G401.6 (cell line): ENCODE measurements around the gene SLC24A4.

Experiments used
- FAIRE-seq: peaks from 2 replicates; lab custom pipeline; 2012; peaks lifted over from hg19 to GRCh38; lab: Jason Lieb, UNC

SLC24A4 gene

DNA sequence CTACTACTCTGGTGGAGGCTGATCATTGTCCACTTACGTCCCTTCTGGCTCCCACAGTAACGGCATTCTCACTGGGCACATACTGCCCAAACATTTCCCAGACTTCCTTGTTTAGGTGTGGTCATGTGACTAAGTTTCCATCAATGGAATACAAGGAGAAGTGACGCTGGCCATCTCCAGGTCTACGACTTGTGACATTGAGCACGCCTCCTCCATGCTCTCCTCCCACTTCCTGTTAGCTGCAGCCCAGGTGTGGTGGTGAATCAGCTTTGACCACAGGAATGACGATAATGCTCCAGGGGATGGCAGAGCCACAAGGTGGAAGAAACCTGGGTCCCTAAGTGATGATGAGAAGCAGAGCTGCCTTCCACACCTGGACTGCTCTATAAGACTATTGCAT, 6.0 kb upstream of the SLC24A4 start:
- no peak for FAIRE-seq

DNA sequence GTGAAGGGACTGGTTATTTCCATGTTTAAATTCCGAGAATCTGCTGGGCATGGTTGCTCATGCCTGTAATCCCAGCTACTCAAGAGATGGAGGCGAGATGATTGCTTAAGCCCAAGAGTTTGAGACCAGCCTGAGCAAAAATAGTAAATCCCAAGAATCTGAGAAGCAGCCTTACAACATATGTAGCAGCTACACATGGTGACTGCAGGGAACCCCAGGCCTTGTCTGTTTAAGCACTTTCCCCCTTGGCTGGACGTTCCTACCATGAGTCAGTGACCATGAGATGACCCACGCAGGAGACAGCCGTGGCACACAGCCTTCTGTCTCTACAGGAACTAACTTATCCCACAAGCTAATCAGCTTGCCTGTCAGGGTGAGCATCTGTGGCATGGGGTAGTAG, 5.5 kb upstream of the SLC24A4 start:
- no peak for FAIRE-seq

DNA sequence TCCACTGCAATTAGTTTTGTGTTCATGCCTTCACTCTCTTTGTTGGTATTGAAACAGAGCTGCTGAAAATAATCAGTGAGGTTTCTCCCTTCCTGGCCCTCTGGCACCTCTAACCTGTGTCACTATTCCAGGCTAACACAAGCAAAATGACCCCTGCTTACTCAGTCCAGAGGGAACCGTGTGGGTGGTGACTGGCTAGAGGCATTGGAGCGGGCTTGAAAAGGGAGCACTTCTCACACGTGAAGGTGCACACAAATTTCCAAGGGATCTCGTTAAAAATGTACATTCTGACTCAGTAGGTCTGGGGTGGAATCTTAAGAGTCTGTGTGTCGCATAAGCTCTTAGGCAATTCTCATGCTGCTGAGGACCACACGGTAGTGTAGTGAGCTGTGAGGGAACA, 1.3 kb upstream of the SLC24A4 start:
- no peak for FAIRE-seq

DNA sequence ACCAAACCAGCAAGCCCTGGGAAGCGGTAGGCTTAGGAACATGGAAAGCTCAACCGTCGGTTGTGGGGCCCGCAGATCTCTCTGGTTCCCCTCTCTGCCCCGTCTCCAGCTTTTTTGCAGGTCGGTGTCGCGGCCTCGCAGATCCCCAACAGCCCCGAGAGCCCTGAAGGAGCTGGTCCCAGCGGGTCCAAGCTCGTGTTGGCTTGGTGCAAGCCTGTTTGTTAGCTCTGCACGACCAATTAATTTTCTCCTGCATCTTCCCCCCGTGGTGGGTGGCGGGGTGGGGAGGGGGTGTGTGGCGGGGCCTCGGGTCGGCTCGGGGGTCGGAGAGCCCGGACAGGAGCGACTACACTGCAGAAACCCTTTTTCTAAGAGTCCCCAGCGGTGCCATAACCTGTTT, 449 bp upstream of the SLC24A4 start:
- no peak for FAIRE-seq

DNA sequence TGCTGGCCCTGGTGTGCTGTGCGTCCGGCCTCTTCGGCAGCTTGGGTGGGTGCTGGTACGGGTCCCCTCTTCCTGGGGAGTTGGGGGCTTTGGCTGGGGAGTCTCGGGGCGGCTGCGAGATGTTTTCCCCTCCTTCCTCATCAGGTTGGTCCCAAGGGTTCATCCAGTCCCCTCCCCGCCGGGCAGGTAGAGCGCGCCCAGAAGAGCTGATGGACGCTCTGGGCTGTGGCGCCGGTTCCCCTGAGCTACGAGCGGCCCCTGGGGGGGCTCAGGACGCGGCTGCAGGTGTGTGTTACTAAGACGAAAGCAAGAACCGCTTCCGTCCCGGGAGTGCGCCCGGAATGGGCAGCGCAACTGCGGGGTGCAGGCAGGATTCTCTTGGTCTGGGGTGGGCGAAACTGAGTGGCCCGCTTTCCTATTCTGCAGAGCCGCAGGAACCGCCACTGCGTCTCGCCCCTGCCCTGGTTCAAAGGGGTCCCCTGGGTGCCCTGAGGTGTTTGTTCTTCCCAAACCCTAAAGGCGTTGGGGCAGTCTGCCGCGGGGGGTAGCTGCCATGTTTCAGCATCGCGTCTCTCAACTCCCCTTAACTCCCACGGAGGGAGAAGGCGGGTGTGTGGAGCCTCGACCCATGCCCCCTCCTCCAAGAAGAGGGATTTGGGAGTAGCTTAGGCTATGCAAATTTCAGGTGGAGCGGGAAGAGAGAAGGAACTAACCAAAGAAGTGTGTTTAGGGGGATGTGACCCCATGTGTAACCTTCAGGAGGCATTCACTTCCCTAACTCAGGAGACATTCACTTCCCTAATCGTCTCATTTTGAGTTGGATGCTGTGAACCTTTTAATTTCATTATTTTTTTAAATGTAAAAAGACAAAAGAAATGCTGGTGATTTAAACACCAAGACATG, 1.2 kb downstream of the SLC24A4 start:
- FAIRE-seq: no peak

DNA sequence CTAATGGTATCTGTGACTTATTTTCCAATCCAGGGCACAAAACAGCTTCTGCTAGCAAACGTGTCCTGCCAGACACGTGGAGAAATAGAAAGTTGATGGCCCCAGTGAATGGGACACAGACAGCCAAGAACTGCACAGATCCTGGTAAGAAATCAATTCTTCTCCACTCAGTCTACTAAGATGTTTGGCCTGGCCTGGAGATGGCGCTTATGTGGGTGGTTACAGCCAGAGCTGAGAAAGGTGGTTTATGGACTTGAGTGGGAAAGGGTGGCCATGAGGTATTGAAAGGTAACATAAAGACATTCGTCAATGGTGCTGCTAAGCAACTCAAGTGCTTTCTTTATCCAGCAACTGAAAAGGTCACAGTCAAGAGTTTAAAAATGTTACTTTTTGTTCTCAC, 2.9 kb downstream of the SLC24A4 start:
- FAIRE-seq: no peak

DNA sequence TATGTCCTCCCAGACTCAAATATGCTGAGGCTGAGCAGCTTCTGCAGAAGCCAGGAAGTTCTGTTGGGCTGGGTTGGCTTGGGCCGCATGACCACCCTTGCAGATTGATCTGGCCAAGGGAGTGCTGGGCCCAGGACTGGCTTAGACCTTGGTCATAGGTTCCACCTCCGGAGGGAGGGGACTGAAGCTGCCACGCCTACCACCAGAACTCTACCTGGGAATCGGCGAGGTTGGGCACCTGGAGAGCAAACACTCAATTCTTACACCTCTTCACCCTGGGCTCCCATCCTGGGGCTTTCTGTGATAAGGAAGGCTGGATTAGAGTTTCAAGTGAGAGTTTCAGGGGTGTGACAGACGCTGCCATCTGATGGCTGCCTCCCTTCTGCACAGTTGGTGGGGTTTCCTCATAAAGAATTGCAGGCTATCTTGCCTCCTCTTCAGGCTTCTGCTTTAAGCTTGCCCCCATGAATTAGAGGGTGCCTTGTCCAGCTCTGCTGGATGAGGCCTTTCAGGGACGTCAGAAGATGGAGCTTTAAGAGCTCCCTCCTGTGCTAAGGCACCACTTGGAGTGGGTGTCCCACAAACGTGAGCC, 5.8 kb downstream of the SLC24A4 start:
- FAIRE-seq: no peak

DNA sequence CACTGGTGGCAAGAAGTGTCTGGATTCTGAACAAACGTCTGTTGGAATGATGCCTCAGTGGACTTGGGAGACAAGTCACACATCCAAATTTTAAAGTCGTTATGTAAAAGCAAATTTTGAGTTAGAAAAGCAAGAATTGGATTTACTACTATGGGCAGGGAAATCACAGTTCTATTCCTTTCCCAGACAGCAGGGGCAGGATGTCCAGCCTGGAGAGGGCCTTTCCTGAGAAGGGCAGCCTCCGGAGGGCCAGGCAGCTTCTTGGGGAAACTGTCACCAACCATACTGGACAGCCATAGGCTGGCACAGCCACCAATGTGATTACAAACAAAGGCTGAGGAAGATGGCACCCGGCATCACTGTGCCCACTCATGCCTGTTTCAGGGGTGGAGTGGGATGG, 11.1 kb downstream of the SLC24A4 start:
- FAIRE-seq: no peak

DNA sequence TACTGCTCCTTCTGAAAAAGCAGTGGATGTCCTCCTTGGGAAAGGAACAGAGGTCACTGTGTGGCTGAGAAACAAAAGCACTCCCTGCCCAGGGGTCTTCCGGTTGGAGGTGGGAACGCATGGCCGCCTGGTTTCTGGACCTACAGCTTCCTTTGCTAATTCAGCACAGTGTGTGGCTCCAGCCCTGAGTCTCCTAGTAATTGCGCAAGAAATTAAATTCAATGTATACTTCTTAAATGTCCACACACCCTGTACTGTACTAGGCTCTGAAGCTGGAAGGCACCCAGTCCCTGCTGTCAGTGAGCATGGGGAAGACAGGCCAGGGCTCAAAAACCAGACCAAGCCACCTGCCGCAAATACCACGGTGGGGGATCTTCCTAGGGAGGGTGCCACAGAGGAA, 13.4 kb downstream of the SLC24A4 start:
- FAIRE-seq: no peak

DNA sequence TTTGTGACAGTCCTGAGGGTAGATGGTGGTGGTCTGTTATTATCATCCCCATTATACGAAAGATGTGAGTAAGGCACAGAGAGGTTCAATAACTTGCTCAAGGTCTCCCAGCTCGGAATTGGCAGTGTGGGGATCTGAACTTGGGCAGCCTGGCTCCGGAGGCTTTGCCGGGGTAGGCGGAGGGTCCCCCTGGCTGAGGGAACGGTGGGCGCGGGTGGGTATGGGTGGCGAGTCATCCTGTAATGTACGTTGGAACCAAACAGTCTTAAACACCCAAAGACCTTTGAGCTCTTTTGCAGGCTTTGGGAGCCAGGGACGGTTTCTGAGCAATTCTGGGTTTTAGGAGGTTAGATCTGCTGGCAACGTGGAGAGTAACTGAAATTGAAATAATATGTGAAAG, 16.5 kb downstream of the SLC24A4 start:
- FAIRE-seq: no peak

DNA sequence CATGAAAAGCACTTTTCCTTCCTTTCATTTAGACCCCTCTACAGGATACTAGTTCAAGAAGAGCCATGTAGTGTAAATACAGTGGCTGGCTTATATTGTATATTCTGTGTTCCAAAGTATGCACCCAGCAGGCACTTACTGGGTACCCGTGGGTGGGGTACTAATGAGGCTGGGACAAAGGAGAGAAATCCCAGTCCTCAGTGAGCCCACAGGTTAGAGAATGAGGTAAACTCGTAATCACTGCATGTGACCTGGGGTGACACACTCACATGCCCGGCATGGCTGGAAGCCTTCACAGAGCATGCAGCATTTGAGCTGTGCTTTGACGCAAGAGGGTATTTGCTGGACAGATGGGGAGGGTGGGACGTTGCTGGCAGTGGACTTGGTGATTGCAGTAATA, 17.1 kb downstream of the SLC24A4 start:
- no peak for FAIRE-seq

DNA sequence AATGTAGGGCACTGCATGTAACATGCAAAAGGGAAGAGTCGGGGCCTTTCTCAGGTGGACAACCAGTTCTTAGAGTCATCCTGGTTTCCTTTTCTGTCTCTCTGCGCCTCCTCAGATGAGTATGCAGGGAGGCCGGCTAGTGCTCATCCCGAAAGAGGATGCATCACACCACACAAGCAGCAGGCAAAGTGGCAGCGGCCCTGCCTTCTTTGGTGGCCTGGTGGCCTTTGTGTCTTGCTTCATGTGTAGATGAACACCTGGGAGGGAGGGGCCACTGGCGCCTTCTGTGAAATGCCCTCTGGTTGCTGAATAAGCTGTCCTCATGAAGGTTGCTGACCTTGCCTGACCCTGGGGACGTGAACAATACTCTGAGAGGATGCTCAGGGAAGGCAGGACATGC, 18.0 kb downstream of the SLC24A4 start:
- FAIRE-seq: no peak

DNA sequence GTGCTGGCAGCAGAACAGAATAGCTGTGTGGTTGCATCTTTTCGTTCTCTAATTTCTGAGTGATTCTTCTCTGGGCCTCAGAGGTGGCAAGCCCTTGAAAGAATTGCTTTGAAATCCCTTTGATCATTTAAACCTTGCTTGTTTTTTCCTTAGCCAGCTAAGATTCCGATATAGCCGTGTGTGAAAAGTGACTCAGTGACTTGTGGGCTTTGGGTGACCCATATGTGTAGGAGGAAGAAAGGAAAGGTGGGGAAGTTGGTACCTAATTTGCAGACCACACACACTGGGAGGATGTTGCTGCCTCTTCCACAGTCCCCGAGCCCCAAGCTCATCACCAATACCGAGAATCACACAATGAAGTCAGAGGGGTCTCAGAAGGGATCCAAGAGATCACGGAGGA, 18.8 kb downstream of the SLC24A4 start:
- FAIRE-seq: no peak

DNA sequence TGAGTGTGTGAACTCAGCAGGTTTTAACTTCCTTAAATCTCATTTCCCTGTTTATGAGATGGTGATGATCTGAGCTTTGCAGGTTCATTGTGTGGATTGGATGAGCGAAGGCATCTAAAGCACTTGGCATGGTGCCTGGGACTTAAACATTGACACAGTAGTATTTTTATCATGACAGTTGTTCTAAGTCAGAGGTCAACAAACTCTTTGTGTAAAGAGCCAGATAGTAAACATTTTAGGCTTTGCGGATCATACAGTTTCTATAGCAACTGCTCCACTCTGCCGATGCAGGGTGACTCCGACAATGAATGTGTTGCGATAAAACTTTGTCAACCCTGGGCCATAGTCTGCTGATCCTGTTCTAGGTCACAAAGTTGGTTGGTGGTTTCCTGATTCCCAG, 25.2 kb downstream of the SLC24A4 start:
- no peak for FAIRE-seq

DNA sequence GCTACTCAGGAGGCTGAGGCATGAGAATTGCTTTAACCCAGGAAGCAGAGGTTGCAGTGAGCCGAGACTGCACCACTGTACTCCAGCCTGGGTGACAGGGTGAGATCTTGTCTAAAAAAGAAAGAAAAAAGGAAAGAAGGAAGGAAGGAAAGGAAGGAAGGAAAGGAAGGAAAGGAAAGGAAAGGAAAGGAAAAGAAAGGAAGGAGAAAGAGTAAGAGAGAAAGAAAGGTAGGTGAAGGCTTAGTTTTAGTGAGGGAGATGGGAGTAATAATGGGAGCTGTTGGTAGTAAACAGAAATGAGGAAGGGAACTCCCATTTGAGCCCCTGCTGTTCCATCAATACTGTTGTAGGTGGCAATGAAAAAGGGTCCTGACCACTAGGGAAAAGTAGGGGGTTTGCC, 28.8 kb downstream of the SLC24A4 start:
- no peak for FAIRE-seq

DNA sequence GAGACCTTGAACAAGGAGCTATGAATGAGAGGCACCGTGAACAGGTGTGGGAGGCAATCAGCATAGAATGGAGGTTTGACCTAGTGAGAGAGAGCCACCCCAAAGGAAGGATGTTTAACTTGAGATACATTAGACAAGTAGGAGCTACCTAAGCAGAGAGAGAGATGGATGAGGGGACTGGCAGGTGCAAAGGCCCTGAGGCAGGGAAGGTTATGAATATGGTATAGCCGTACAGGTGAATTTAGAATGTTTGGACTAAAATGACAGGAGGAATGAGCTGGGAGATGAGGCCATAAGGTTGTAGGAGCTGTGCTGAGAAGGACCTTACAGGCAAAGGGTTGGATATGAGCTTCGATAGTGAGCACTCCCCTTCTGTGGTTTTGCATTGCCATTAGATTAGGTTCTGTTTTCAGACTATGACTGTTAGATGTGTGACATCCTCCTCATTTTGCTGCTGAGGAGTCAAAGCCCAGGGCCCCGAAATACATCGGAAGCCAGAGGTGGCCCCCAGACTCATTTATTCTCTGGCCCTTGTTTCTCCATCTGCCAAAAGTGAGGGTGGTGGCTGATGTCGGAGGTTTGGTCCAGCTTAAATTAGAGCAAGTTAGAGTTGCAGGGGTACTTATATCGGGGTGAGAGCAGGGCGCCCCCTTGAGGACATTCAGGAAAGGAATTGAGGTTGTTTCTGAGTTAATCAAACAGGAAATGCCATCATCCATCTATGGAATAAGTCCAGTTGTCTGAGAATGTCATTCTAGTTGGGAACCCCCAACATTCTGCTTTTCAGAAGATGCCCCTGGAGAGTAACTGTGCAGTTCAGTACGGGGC, 29.4 kb downstream of the SLC24A4 start:
- no peak for FAIRE-seq

DNA sequence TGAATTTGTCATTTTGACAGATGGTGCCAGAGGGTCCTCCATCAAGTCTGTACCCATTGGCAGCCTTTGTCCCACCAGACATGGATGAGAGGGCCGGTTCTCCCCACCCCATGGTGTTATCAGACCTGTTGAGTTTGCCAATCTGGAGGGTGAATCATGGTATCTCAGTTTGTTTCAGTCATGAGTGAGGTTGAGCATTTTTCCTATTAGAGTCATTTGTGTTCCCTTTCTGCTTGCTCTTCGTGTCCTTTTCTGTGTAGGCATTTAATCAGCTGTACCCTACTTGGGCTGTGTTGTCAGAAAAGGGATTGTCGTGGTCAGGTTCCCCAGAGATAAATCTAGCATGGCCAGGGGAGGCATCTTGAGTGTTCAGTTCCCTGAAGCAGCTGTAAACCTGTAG, 30.5 kb downstream of the SLC24A4 start:
- no peak for FAIRE-seq

DNA sequence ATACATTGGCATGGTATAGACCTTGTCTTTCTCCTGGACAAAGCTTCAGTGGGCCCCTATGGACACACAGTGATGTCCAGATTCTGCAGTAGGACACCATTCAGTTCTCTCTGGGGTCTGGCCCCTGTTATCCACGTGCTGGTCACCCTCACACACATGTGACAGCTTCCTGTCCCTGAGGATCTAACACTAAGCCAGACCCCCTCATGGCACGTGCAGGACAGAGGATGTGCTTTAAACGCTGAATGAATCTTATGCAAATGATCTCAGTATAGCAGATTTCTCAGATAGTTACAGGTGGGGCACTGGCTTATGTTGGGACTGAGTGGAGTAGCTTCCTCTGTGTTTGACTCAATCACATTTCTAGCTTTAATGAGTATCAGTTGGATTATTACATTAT, 33.7 kb downstream of the SLC24A4 start:
- FAIRE-seq: no peak

DNA sequence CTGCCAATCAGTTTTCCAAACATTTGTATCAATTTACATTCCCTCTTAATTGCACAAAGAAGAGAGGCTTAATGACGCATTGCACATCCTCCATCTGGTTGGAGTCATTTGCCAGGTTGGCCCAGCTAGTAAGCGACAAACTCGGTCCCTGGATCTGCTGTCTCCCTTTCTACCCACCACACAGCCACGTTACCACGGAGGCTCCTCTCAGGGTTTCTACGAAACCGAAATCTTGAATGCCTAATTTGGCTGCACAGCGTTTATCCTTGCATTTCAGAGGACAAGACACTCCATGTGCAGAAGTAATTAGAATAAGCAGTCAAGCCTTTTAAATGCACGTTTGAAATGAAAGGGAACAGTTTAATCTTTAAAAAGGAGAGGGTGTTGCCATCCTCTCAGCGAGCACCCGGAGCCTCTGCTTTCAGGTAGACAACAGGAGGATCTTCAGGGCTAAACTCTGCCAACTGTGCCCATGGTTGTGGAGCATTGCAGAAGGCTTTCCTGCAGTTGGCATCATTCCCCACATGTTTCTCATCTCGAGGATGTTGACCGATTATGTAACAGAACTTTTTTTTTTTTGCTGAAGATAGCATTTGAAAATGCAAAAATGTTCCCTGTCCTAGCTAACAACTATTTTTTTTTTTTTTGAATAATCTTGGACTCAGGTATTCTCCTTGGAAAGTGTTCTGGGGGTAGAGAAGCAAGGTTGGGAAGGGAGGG, 37.8 kb downstream of the SLC24A4 start:
- FAIRE-seq: no peak

DNA sequence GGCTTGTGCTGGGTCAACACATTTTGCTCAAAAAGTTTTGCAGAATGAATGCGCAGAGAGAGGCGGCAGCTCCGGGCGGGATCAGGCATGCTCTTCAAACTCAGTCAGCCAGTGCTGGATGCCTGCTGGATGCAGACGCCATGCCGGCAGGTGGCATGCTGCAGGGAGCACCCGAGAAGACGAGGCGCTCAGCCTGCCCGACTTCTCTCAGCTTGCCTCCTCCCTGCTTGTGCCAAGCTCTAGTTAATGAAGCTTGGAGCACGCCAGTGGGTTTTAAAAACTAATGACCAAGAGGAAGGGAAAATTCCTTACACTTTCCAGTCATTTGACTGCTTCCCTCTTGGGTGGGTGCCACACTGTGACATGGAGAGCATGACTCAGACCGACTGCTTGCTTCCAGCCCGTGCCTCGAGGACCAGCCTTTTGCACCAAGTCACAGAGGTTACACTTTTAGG, 39.8 kb downstream of the SLC24A4 start:
- no peak for FAIRE-seq

DNA sequence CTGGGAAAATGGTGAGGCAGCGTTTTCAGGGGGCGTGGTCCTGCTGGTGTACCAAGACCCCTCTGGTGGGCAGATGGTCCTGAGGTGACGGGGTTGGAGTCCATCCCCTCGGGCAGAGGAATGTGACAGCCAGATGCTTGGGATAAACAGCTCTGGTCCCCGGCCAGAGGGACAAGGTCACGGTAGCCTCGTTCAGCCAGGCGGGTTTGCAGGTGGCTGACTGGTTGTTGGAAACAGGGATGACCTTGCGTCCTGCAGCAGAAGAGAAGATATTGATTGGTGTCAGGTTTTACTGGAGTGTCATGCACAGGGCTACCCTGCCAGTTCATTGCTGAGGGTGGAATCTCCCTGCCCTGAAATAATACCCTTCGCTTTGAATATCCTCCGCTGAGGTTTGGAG, 43.3 kb downstream of the SLC24A4 start:
- no peak for FAIRE-seq

DNA sequence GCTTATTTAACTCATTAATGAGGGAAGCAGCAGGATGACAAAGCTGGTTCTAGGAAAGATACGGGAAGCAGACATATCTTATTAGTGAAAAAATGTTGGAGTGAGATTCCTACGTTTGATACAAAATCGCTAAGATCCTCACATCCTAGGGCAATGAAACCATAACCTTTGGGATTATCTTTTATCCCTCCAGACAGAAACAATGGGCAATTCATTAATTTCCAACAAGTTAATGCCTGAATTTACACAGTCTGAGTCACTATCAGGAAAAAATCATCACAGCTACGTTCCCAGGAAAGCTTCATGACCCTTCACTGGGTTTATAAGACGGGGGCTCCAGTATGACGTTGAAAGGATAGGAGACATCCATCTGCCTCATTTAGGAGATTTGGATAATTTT, 45.0 kb downstream of the SLC24A4 start:
- no peak for FAIRE-seq

DNA sequence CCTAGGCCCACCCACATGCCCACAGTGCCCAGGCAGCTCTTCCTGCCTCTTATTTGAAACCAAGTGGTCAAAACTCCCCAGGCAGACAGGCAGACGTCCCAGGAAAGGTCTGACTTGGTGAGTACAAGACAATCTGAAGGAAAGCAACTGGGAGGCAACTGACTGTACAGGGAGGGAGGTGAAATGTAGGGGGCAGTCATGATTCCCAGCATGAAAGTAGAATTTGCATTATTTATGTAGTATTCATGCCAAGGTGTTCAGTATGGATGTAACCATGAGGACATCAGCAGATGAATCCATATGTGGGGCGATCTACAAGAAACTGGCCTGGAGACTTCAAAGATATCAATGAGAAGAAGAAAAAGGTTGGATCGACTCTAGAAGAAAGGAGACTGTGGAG, 46.1 kb downstream of the SLC24A4 start:
- no peak for FAIRE-seq
